ENCODE data around the gene EFCAB14. TPM values are rescaled to one million over a fixed set of nuclear protein-coding genes. Genes with fewer than 3 reads are reported as not detected.
A peak's percentile ranks its signal among the peaks of the same experiment; 100 is the strongest.

Gene EFCAB14
- total and polyA plus RNA-seq, 2 donors (not counting 3 experiments of a cell fraction or from before 2014, with no cell fraction given): 30.0 to 81.7 TPM

DNA sequence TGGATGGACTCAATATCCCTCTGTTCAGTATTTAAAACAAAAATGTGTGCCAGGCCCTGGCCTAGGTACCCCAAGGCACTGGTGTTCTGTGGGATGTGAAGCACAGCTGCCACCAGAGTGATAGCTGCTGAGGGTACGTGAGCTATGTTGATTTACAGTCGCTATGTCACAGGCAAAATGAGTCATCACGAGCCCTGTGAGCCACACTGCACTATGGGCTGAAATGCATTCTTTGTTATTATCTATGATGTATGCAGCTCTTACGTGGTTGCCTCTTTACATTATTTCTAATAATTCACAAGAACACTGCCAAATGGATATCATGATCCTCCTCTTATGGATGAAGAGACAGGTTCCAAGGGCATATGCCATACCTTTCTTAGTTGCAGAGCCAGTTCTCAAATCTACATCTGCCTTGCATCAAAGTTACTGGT, 45.1 kb downstream of the EFCAB14 start:
- no peaks in the 10 kb centered on the region for H4K20me1 ChIP-seq (replicated peaks; ENCODE audit: control insufficient read depth, extremely low read depth, insufficient read depth, low read length)
- dilution Hi-C loops (cut with MboI; ENCODE audit: extremely low pct_ligation_motif_present, low sequenced_read_pairs): no loop called here

More for the DNA sequence above, 45.1 kb downstream of the EFCAB14 start:
- H3K27ac ChIP-seq (ENCODE audit: insufficient read depth, low read depth, low read length): no peak overlapping the region
- POLR2A ChIA-PET: interaction anchor here (0.6 kb wide), 1 partner anchor 23 kb away, joined by 4 read pairs; no protein-coding TSS in a partner anchor
- H3K9me1 ChIP-seq (replicated peaks; ENCODE audit: control insufficient read depth, extremely low read depth, insufficient read depth, low read length): no peaks in the 10 kb centered on the region
- no peak overlapping the region for H3K9ac ChIP-seq (replicated peaks; ENCODE audit: extremely low read depth, insufficient read depth, low read length)
- intact Hi-C loops (cut with micrococcal nuclease): no loop called here
- H3K9me3 ChIP-seq (replicated peaks; ENCODE audit: control insufficient read depth, insufficient read depth, low read length): no peaks in the 10 kb centered on the region
- H3K27me3 ChIP-seq (ENCODE audit: control insufficient read depth in 2 of 2, insufficient read depth in 2 of 2, low read length in 2 of 2): no peaks in the 10 kb centered on the region
- H2AFZ ChIP-seq (ENCODE audit: low read depth, low read length): no peak overlapping the region
- FAIRE-seq (peak; percentile 67), DNase-seq (ENCODE audit: low read depth, low spot score) (peak; percentile 46)
- H3K79me2 ChIP-seq (ENCODE audit: control insufficient read depth, insufficient read depth, low read length): no peaks in the 10 kb centered on the region
- BruUV-seq (replicated peaks): no TSS peak
- peaks cover 0 to 11% of the 10 kb centered on the region in 2 experiments for H3K36me3 ChIP-seq (ENCODE audit: control insufficient read depth in 2 of 2, extremely low read depth in 1 of 2, insufficient read depth in 2 of 2, low read length in 2 of 2)
- TF ChIP-seq MYC (IDR thresholded peaks at IDR 0.05; ENCODE audit: low read depth, low read length) (no peak), POLR2AphosphoS5 (IDR thresholded peaks at IDR 0.05; ENCODE audit: insufficient read depth, low read depth, low read length) (no peak), FOS (IDR thresholded peaks at IDR 0.05; ENCODE audit: borderline replicate concordance, insufficient read depth, low read length) (peak; percentile 55), JUN (IDR thresholded peaks at IDR 0.05; ENCODE audit: borderline replicate concordance, insufficient read depth, insufficient read length, low read depth) (peak; percentile 56), GATA2 (IDR thresholded peaks at IDR 0.05; ENCODE audit: insufficient read depth, insufficient read length, low read depth, low read length) (no peak), POLR2A (IDR thresholded peaks at IDR 0.05; ENCODE audit: low read depth, low read length) (no peak), EZH2 (IDR thresholded peaks at IDR 0.05; ENCODE audit: borderline replicate concordance, low read depth, low read length, severe bottlenecking) (no peak)
- TF ChIP-seq, protein P1, sequence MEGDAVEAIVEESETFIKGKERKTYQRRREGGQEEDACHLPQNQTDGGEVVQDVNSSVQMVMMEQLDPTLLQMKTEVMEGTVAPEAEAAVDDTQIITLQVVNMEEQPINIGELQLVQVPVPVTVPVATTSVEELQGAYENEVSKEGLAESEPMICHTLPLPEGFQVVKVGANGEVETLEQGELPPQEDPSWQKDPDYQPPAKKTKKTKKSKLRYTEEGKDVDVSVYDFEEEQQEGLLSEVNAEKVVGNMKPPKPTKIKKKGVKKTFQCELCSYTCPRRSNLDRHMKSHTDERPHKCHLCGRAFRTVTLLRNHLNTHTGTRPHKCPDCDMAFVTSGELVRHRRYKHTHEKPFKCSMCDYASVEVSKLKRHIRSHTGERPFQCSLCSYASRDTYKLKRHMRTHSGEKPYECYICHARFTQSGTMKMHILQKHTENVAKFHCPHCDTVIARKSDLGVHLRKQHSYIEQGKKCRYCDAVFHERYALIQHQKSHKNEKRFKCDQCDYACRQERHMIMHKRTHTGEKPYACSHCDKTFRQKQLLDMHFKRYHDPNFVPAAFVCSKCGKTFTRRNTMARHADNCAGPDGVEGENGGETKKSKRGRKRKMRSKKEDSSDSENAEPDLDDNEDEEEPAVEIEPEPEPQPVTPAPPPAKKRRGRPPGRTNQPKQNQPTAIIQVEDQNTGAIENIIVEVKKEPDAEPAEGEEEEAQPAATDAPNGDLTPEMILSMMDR (IDR thresholded peaks at IDR 0.05; ENCODE audit: extremely low read depth in 1 of 2, insufficient read depth in 1 of 2, low read depth in 1 of 2, low read length in 2 of 2): no peak
- TF ChIP-seq, protein P2, sequence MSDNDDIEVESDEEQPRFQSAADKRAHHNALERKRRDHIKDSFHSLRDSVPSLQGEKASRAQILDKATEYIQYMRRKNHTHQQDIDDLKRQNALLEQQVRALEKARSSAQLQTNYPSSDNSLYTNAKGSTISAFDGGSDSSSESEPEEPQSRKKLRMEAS (IDR thresholded peaks at IDR 0.05; ENCODE audit: insufficient read depth, insufficient read length): no peak
- CTCF ChIA-PET: interaction anchor here (1.9 to 3.6 kb wide), 2 partner anchors 11 to 51 kb away, joined by 7 to 12 read pairs; no protein-coding TSS in a partner anchor
- H3K4me2 ChIP-seq (ENCODE audit: insufficient read depth, low read length): no peak overlapping the region
- peaks cover 2% of the 10 kb centered on the region for H3K4me1 ChIP-seq (ENCODE audit: control insufficient read depth, extremely low read depth, insufficient read depth, low read length)
- no peak overlapping the region for H3K4me3 ChIP-seq (replicated peaks in 1 of 3; ENCODE audit: insufficient read depth in 1 of 3, low read depth in 1 of 3, low read length in 3 of 3)

Measured in endothelial cell of umbilical vein (primary cell).